HG03175 (cell line): ENCODE data around the gene LMCD1.

Experiments used
- ATAC-seq: cut with Tn5 transposase; IDR thresholded peaks from one replicate; pipeline ENCODE4 v1.9.1; 2021; ENCODE audit warnings: mild to moderate bottlenecking, moderate library complexity; ENCODE audit not compliant: unreplicated experiment

LMCD1 gene

GRCh38 chr3:8530581-8530980, 29.0 kb downstream of the LMCD1 start:
- ATAC-seq: no peak

GRCh38 chr3:8532251-8532871, 30.7 kb downstream of the LMCD1 start:
- no peak for ATAC-seq

GRCh38 chr3:8536096-8537056, 34.8 kb downstream of the LMCD1 start:
- ATAC-seq: no peak

- ATAC-seq: no peak
These were observed 35.8 kb downstream of the LMCD1 start for GRCh38 chr3:8537440-8537839.

- no peak for ATAC-seq
These were observed 36.6 kb downstream of the LMCD1 start for GRCh38 chr3:8538223-8538622.

- no peak for ATAC-seq
These were observed 37.3 kb downstream of the LMCD1 start for GRCh38 chr3:8538913-8539312.

- no peak for ATAC-seq
These were observed 37.8 kb downstream of the LMCD1 start for GRCh38 chr3:8539419-8539818.

- ATAC-seq: no peak
These were observed 38.8 kb downstream of the LMCD1 start for GRCh38 chr3:8540456-8540855.

- no peak for ATAC-seq
These were observed 39.9 kb downstream of the LMCD1 start for GRCh38 chr3:8541486-8541885.

- no peak for ATAC-seq
These were observed 40.8 kb downstream of the LMCD1 start for GRCh38 chr3:8542190-8543135.

GRCh38 chr3:8546609-8547008, 45.0 kb downstream of the LMCD1 start:
- no peak for ATAC-seq

- no peak for ATAC-seq
These were observed 47.1 kb downstream of the LMCD1 start for GRCh38 chr3:8548502-8549275.

- ATAC-seq: no peak
These were observed 47.7 kb downstream of the LMCD1 start for GRCh38 chr3:8549354-8549753.

GRCh38 chr3:8550611-8551010, 49.0 kb downstream of the LMCD1 start:
- ATAC-seq: no peak

- ATAC-seq: no peak
These were observed 50.7 kb downstream of the LMCD1 start for GRCh38 chr3:8552223-8552762.

GRCh38 chr3:8553405-8553804, 51.8 kb downstream of the LMCD1 start:
- no peak for ATAC-seq

GRCh38 chr3:8554696-8555095, 53.1 kb downstream of the LMCD1 start:
- no peak for ATAC-seq

- no peak for ATAC-seq
These were observed 53.6 kb downstream of the LMCD1 start for GRCh38 chr3:8555113-8555661.

- ATAC-seq: no peak
These were observed 54.3 kb downstream of the LMCD1 start for GRCh38 chr3:8555725-8556472.
